Epithelial cell of prostate (primary cell): ENCODE measurements around the gene PARVA.

Source experiments
- DNase-seq: peaks from one replicate; pipeline ENCODE4 v3.0.0-alpha.2; 2011; ENCODE audit warnings: low read depth, low spot score
- H3K27ac ChIP-seq: fragments of 450-650 bp; 2 replicates; pipeline ENCODE4 v1.5.1; 2017; ENCODE audit warnings: mild to moderate bottlenecking

PARVA gene

DNA sequence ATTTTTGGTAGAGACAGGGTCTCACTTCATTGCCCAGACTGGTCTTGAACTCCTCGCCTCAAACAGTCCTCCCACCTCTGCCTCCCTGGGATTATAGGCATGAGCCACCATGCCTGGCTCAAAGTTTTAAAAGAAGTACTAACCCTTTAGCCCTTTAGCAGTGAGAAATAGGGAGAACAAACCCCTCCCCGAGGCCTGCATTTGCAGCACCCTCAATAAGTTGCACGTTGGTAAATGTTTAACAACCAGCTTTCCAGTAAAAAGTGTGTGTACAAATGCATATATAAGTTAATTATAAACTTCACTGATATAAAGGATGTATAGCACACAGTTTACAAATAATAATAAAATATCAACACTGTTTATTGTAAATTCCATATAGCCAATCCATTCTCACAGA lies 51.8 kb downstream of the PARVA start:
- H3K27ac ChIP-seq = no peak overlapping the region
- no peak for DNase-seq

DNA sequence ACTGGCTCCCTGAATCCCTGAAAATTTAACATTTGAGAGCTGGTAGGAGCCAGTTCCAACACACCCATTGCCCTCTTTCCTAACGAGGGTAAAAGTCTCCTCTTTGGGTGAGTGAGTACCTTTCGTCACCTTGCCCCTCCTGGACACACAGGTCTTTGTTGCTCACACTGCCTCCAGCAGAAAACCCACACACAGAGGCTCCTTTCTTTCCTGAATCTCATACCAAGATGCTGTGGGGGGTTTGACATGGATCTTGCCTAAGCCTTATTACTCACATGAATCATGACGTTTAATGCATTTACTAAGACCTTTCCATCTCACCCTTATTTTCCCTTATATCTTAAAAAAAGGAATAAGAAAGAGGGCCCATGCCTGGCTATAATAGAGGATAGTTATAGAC lies 53.0 kb downstream of the PARVA start:
- peak; percentile 20 for DNase-seq
- peak overlapping the region; percentile 71 for H3K27ac ChIP-seq

DNA sequence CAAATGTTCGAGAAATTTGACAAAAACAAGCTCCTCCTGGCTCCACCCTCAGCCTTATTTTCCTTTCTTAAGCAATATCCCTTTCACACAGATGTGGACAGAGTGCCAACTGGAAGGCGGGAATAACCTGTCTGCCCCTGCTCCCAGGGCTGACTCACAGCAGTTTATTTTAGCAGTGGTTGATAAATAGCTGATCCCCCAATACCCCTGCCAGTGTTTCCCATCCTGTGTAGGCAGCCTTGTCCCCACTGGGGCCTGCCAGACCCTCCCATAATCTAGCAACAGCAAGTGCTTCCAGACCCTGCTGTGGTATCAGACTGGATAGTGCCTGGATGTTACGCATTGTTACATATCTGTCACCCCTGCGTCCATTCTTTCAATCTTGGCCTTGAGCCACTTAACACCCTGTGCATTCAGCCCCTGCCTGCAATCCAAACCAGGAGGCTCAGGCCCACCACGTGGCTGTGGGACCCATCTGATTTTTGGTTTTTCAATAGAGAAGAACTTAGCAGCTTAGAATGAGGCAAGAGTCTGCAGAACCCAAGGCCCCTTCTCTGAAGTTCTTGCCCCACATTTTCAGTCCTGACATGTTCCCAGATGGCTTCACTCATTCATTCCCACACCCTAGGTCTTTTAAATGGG lies 53.7 kb downstream of the PARVA start:
- peak overlapping the region; percentile 71 for H3K27ac ChIP-seq
- peak; percentile 22 for DNase-seq

DNA sequence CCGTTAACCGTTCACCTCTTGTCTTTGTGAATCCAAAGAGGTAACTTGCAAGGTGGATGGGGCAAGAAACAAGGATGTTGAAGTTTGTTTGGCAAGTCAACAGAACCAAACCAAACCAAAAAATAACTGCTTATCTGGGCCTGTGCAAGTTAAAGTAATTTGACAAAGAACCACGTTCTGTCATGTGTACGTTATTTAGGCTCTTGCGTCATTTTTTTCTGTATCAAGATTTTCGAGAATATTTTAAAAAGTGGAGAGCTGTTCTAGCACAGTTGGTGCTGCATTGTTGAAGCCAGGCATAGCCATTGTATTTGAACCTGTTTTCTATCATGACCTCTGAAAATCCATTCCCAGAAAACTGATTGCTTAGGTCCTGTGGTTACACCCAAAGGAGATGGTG lies 55.1 kb downstream of the PARVA start:
- no peak overlapping the region for H3K27ac ChIP-seq
- DNase-seq = no peak

DNA sequence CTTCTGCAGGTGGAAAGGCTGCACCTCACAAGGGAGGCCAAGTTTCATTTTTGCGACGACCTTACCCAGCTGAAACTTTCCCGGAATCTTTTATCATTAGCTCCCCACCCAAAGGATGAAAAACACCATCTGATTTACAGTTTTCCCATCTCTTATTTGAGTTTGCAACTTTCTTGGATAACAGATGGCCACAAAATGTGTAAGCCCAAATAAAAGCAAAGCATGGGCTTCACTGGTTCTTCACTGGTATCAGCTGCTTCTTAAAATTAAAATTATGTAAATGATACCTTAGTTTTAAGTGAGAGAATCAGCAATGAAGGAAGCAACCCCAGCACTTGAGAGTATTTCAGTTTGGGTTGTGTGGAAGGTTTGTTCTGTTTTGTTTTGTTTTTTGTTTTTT lies 55.8 kb downstream of the PARVA start:
- no peak overlapping the region for H3K27ac ChIP-seq
- no peak for DNase-seq

DNA sequence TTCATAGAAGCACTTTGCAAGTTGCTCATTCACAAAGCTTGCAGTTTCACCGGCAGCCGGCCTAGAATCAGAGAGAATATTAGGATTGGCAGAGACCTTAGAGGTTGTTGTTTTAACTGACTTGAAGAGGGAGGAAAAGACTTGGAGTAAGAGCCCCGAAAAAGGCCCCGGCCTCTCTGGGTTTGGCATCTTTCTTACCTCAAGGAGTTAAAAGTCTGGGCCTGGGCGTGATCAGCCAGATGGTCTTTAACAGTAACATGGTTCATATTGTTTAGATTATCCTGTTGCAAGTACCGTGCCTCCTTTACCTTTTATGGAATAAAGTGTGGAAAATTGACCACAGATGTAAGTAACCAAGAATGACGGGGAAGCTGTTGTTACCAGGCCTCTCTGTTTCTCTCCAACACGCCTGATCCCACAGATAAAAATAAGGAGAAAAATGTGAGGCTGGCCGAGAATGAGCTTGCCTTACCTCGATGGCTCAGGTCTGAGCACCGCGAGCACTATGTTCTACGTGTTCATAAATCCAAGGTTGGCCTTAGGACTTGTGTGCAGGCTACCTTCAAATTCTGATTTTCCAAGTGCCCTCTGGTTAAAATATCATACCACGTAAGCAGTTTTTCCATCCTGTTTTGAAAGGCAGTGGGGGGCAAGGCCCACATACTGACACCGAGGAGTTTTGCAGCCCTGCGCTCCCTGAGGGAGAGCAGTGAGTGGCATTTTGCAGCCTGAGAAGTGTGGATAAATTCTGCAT lies 56.4 kb downstream of the PARVA start:
- no peak overlapping the region for H3K27ac ChIP-seq
- no peak for DNase-seq

DNA sequence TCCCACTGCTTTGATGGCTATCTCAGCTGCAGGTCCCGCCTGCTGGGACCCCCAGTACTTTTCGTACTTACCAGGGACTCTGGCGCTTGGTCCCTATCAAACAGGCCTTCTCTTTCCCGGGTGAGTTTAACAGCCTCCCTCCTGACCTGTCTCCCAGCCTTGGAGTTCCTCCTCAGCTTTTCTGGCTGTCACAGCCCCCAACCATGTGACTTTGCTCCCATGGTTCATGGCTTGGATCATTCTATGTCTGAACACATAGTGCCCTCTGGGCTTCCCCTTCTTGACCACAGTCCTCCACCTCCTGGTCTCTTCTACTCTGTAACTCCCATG lies 56.9 kb downstream of the PARVA start:
- H3K27ac ChIP-seq = no peak overlapping the region
- DNase-seq = no peak

DNA sequence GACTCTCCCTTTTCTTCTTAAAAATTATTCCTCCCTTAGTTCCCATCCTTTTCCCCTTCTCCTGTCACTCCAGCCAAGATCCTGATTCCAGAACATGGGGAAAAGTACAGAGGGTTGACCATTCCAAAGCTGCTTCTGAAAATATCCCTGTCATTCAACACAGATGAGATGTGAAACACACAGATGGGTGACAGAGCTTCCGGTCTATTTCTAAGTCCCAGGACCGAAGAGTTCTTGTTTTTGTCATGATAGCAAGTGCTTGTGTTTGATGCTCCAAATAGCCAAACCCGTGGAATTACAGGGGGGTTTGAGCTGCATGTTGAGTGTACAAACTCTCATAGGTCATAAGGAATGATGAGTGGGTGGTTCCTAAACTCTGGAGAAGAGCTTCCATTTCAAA lies 57.9 kb downstream of the PARVA start:
- DNase-seq = no peak
- no peak overlapping the region for H3K27ac ChIP-seq

DNA sequence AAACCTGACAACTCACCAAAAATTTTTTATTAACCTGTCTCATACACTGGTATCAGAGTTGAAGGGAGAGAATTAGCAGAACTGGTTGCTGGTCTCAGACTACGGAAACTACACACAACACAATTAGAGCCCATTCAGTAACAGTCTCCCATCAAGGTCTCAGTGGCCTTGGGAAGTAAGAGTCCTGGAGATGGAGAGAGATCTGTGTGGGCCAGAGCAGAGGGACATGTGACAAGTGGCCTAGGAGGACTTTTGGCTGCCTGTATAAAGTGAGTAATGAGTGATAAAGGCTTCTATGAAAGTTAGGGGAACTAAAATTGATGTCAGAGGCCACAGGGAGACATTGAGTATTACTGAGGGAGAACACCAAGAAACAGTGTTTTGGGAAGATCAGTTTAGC lies 58.9 kb downstream of the PARVA start:
- DNase-seq = no peak
- no peak overlapping the region for H3K27ac ChIP-seq

DNA sequence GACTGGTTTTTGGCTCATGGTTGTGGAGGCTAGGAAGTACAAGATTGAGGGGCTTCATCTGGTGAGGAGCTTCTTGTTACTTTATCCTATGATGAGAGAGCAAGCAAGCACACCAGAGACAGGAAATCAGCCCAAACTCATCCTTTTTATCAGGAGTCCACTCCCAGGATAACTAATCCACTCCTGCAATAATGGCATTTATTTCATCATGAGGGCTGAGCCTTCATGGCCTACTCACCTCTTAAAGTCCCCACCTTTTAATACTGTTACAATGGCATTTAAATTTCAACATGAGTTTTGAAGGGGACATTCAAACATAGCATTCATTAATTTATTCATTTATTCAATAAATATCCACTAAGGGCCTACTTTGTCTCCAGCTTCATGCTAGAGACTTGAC lies 60.9 kb downstream of the PARVA start:
- no peak for DNase-seq
- peak overlapping the region; percentile 43 for H3K27ac ChIP-seq

DNA sequence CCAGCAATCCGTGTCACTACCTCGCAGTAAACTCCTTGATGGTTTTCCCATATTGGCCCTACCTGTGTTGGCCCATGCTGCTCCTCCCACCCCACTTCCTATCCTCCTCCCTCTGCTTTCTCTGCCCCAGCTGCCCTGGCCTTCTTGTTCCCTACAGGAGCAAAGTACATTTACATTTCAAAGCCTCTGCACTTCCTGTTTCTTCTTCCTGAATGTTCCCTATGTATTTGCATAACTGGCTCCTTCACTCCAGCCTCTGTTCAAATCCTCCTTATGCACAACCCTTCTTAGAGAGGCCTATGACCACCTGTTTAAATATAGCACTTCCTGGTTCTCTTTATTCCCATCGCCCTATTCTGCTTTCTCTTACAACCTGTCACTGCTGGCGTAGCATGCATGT lies 62.2 kb downstream of the PARVA start:
- DNase-seq = no peak
- H3K27ac ChIP-seq = no peak overlapping the region

DNA sequence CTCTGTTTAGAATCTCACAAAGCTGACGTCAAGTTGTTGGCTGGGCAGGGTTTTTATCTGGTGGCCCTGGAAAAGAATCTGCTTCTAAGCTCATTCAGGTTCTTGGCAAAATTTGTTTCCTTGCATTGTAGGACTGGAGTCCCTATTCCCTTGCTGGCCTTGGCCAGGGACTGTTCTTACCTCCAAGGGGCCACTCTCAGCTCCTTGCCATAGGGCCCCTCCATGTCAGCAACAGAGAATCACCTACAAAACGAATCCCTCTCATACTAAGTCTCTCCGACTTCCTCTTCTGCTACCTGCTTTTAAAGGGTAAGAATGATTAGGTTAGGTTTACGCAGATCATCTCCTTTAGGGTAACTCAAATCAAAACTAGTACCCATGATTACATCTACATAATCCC lies 63.2 kb downstream of the PARVA start:
- no peak overlapping the region for H3K27ac ChIP-seq
- no peak for DNase-seq

DNA sequence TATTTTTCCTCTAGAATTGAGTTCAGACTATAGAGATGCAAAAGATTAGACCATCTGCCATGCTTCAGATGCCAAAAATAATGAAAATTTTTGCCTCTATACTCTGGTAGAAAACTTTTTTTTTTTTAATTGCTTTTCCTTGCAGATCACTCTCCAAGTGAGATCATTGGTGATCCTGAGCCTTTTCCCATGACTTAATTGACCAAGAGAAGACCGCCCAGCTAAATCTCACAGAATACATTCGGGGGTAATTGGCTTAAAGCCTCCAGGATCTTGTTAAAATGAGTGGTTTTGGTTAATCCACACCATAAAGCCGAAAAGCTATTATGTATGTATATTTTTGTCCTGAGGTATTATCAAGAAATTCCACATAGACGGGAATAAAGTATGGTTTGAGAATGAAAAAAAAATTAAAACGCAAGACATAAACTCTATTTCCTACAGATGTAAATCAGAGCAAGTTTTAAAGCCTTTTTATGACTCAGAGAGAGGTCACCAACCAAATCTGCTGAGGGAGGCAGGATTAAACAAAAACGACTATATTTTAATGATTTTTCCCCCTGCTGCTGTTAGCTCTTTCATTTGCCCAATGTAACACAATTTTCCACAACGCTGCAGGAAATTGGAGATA lies 64.0 kb downstream of the PARVA start:
- H3K27ac ChIP-seq = no peak overlapping the region
- DNase-seq = no peak

DNA sequence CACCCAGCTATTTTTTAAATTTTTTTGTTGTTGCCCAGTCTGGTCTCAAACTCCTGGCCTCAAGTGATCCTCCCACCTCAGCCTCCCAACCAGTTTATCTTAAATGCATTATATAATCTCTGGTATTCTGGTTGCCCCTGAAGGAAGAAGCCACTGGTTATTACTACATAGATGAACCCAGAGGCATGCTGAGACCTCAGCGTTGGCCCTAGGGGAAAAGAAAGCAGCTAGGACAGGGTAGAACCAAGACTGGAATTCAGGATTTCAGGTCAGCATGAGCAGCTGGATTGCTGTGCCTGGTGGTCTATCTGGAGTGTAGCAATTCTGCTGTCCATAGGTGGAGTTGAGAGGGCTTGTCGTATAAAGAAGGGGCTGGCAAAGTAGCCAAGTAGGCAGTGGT lies 67.2 kb downstream of the PARVA start:
- no peak overlapping the region for H3K27ac ChIP-seq
- DNase-seq = no peak

DNA sequence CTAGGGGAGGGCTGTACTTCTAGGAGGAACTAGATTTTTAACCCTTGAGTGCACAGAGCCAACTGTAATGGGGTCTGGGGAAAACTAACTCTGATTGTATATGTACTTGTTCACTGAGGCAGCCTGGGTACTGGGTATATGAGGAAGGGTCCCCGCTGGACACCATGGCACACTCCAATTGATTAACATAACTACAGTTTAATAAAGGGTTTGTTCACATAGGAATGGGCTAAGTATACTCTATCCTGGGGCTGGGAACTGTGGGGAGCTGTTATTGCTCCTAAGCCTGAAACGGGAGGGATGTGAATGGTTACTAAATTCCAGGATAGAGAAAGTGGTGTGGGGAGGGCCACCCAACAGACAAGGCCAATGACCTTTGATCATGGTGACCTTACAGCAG lies 67.6 kb downstream of the PARVA start:
- no peak for DNase-seq
- no peak overlapping the region for H3K27ac ChIP-seq

DNA sequence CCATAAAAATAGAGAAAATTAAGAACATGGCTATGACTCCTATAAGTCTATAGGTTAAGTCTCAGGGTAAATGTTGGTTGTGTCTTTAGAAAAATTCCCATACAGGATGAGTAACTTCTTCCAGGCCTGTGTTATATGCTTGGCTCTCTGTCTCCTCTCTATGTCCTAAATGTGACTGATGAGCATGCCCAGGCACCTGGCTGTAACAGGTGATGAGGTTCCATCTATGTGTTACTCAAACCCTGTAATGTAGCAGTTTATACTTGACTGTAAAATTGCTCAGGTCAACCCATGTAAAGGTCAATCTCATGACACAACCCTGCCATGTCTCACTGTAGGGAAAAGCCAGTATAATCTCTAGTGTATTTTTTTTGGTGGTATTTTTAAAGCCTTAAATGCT lies 69.5 kb downstream of the PARVA start:
- H3K27ac ChIP-seq = no peak overlapping the region
- DNase-seq = no peak

DNA sequence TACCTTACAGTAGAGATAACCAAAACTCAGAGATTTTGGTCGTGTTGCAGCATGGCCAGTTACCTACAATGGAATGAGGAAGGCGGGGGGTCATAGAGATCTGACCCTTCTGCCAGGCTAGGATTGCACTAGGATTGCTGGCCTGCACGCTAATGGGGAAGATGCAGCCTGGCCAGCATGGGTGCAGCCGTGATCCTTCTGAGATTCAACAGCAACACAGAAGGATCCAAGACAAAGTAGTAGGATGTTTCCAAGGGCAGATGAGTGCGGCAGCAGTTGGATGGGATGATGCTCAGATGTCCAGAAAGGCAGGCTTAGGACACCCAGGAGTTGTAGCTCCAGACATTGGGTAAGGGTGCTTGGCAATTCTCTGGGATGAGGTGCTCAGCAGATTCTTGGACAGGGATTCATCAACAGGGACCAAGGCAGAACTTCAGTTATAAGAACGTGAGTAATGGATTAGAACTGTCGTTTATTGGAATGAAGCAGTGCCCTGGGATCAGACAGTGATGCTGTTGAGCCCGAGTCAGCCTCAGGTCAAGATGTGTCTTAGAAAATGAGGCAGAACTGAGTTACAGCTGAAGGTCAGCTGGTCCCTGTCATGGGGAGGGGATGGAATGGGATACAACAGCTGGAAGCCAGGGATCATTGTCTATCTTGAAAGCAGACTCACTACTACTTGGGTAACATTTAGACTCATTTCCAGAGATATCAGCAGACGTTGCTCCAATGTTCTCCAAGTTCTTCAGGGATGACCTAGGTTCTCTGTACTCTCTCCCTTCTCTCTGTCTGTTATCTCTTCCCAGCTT lies 71.0 kb downstream of the PARVA start:
- DNase-seq = no peak
- H3K27ac ChIP-seq = no peak overlapping the region

DNA sequence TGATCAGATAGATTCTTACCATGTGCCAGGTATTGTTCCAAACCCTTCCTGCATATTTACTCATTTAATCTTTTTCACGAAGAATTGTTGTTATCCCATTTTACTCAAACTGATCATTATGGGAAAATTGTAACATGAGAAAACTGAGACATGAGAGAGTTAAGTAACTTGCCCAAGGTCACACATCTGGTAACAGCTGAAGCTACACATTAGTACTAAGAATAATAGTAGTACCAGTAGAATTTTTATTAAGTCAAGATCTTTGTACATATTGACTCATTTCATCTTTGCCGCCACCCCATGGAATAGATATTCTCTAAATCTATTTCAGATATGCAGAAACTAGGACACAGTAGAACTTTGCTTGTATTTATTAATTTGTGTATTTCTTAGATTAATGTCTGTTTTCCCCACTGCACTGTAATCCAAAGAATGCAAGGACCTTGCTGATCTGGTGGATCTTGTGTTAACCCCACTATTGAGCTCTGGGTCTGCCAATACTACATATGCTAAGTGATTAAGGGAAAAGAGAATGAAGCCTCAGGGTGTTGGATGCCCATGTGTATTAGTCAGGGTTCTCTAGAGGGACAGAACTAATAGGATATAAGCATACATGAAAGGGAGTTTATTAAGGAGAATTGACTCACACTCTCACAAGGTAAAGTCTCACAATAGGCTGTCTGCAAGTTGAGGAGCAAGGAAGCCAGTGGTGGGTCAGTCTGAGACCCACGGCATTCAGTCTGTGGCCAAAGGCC lies 72.8 kb downstream of the PARVA start:
- peak overlapping the region; percentile 57 for H3K27ac ChIP-seq

DNA sequence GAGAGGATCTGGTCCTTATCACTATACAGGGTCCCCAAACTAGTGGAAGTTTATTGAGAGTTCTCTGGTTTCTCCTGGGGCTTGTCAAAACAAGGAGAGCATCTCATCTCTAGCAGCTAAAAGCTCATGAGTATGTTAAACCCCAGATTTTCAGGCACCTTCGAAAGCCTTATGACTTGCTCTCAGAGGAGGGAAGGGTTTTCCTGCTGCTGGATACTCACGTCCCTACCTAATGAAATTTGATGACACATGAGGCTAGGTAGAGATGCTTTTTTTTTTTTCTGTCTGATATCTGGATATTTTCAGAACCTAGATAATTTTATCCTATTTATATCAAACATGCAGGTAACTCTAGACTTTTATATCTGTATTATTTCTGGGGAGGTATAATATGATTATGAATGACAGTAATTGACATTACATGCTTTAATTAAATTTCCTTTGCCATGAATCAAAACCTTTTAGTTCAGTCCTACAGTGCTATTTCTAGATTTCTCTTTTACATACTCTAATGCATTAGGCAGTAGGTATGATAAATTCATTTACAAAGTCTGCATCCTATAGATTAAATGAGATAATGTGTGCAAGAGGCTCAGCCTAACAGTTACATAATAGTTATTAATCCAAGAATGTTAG lies 73.9 kb downstream of the PARVA start:
- no peak for DNase-seq
- peak overlapping the region; percentile 57 for H3K27ac ChIP-seq

More for the DNA sequence above, 72.8 kb downstream of the PARVA start:
- peak; percentile 53 for DNase-seq

DNA sequence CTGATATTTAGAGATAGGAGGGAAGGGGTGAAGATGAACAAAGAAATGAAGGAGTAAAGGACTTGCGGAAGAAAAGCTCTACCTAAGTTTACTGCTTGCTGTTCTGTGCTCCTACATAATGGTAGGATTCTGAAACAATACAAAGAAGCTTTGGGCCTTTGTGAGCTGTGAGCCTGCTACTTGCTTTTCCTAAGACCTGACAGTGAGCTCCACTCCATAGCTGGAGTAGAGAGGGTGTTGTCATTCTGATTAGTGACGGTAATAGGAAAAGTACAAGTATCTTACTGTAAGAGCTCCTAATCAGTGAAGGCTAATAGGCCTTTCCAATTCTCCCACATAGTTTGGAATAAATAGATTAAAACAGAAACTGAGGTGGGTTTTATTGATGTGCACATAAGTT lies 75.9 kb downstream of the PARVA start:
- DNase-seq = no peak

More for the DNA sequence above, 75.9 kb downstream of the PARVA start:
- no peak overlapping the region for H3K27ac ChIP-seq
